Endothelial cell of umbilical vein (primary cell): ENCODE data around the gene TSPYL1. TPM values are rescaled to one million over a fixed set of nuclear protein-coding genes. Genes with fewer than 3 reads are reported as not detected.

ENCODE experiments used
- BruUV-seq: library from RNA; stranded (reverse); fragments of 400-500 nt; replicated peaks from 2 replicates; lab custom pipeline; 2021; lab: Mats Ljungman, UMichigan
- CTCF ChIA-PET: fragments of 300-600, 350-600 bp; sonication (Branson Sonifier 250); formaldehyde crosslinking; loops from one replicate; lab custom pipeline; 2021; ENCODE audit warnings: antibody characterized with exemption, inconsistent platforms; lab: Charles Lee
- POLR2A ChIA-PET: fragments of 300-600, 350-600 bp; sonication (Branson Sonifier 250); formaldehyde crosslinking; loops from one replicate; lab custom pipeline; 2021; ENCODE audit warnings: antibody characterized with exemption, inconsistent platforms; lab: Charles Lee
- DNase-seq: peaks from one replicate; pipeline ENCODE4 v3.0.0-alpha.2; 2011; ENCODE audit warnings: low read depth, low spot score
- FAIRE-seq: peaks from 2 replicates; lab custom pipeline; 2011; peaks lifted over from hg19 to GRCh38; lab: Jason Lieb, UNC
- H2AFZ ChIP-seq: 2 replicates; pipeline ENCODE4 v1.6.0; 2012; ENCODE audit warnings: low read depth, low read length, control low read depth, inconsistent platforms
- H3K27ac ChIP-seq: 2 replicates; pipeline ENCODE4 v1.5.1; 2011; ENCODE audit warnings: low read depth, mild to moderate bottlenecking, control low read depth, low read length, moderate library complexity; ENCODE audit not compliant: insufficient read depth
- H3K27me3 ChIP-seq, 2 experiments: 2 replicates each; pipeline versions ENCODE4 v1.6.0 to v1.6.1; 2011; ENCODE audit warnings: low read length in 2 of 2, mixed read lengths in 1 of 2; ENCODE audit not compliant: control insufficient read depth in 2 of 2, insufficient read depth in 2 of 2
- H3K36me3 ChIP-seq, 2 experiments: 2 replicates in 1 of 2; 3 replicates in 1 of 2; pipeline ENCODE4 v1.5.1; 2011; ENCODE audit warnings: low read length in 2 of 2, mild to moderate bottlenecking in 1 of 2, moderate library complexity in 1 of 2; ENCODE audit not compliant: control insufficient read depth in 2 of 2, insufficient read depth in 2 of 2; ENCODE audit errors: extremely low read depth in 1 of 2
- H3K4me1 ChIP-seq: 3 replicates; pipeline ENCODE4 v1.5.1; 2011; ENCODE audit warnings: mild to moderate bottlenecking, low read length; ENCODE audit not compliant: control insufficient read depth, insufficient read depth; ENCODE audit errors: extremely low read depth
- H3K4me2 ChIP-seq: 2 replicates; pipeline ENCODE4 v1.6.1; 2011; ENCODE audit warnings: low read length, control low read depth, mixed read lengths; ENCODE audit not compliant: insufficient read depth
- H3K4me3 ChIP-seq, 3 experiments: fragments of 200-600 bp in 1 of 3; sonication (generic), shearing (Covaris generic) in 1 of 3; replicated peaks in 1 of 3; 2 replicates each; pipeline ENCODE4 v1.5.1; 2011 to 2016; ENCODE audit warnings: control low read depth in 3 of 3, low read length in 3 of 3, mild to moderate bottlenecking in 2 of 3, inconsistent platforms in 1 of 3, low read depth in 1 of 3, moderate library complexity in 1 of 3; ENCODE audit not compliant: insufficient read depth in 1 of 3
- H3K79me2 ChIP-seq: 2 replicates; pipeline ENCODE4 v1.6.0; 2012; ENCODE audit warnings: low read length, inconsistent platforms; ENCODE audit not compliant: control insufficient read depth, insufficient read depth
- H3K9ac ChIP-seq: replicated peaks from 2 replicates; pipeline ENCODE3; 2011; ENCODE audit warnings: low read length, control low read depth; ENCODE audit not compliant: insufficient read depth; ENCODE audit errors: extremely low read depth
- H3K9me1 ChIP-seq: replicated peaks from 3 replicates; pipeline ENCODE4 v1.6.0; 2011; ENCODE audit warnings: mild to moderate bottlenecking, low read length; ENCODE audit not compliant: control insufficient read depth, insufficient read depth; ENCODE audit errors: extremely low read depth
- H3K9me3 ChIP-seq: replicated peaks from 2 replicates; pipeline ENCODE4 v1.5.1; 2012; ENCODE audit warnings: low read length, inconsistent platforms; ENCODE audit not compliant: control insufficient read depth, insufficient read depth
- H4K20me1 ChIP-seq: replicated peaks from 2 replicates; pipeline ENCODE3; 2011; ENCODE audit warnings: mild to moderate bottlenecking, low read length; ENCODE audit not compliant: control insufficient read depth, insufficient read depth; ENCODE audit errors: extremely low read depth
- EZH2 ChIP-seq: IDR thresholded peaks from 2 replicates; pipeline ENCODE4 v1.6.1; 2012; ENCODE audit warnings: borderline replicate concordance, low read depth, mild to moderate bottlenecking, moderate library complexity, low read length, inconsistent platforms; ENCODE audit not compliant: severe bottlenecking
- FOS ChIP-seq: IDR thresholded peaks from 2 replicates; pipeline ENCODE4 v1.6.1; 2011; ENCODE audit warnings: mild to moderate bottlenecking, low read length, moderate library complexity, borderline replicate concordance; ENCODE audit not compliant: insufficient read depth
- GATA2 ChIP-seq: IDR thresholded peaks from 2 replicates; pipeline ENCODE4 v1.7.0; 2011; ENCODE audit warnings: low read depth, mild to moderate bottlenecking, moderate library complexity, mixed read lengths, low read length; ENCODE audit not compliant: insufficient read length, insufficient read depth
- JUN ChIP-seq: IDR thresholded peaks from 2 replicates; pipeline ENCODE4 v1.6.1; 2011; ENCODE audit warnings: borderline replicate concordance, low read depth; ENCODE audit not compliant: insufficient read length, insufficient read depth
- MYC ChIP-seq: IDR thresholded peaks from one replicate; pipeline ENCODE4 v1.6.1; 2011; ENCODE audit warnings: mild to moderate bottlenecking, low read depth, low read length
- POLR2A ChIP-seq: IDR thresholded peaks from 2 replicates; pipeline ENCODE4 v1.6.1; 2012; ENCODE audit warnings: low read depth, mild to moderate bottlenecking, control low read depth, low read length
- POLR2AphosphoS5 ChIP-seq: IDR thresholded peaks from 2 replicates; pipeline ENCODE4 v1.6.1; 2012; ENCODE audit warnings: low read depth, mild to moderate bottlenecking, control low read depth, low read length, moderate library complexity; ENCODE audit not compliant: insufficient read depth
- dilution Hi-C: fragments of 300-500 bp; cut with MboI; formaldehyde crosslinking; loops from one replicate; pipeline ENCODE4 v1.15.0; 2019; ENCODE audit warnings: low sequenced_read_pairs; ENCODE audit not compliant: extremely low pct_ligation_motif_present
- intact Hi-C: fragments of 100-400 bp; cut with micrococcal nuclease; formaldehyde crosslinking; loops from one replicate; pipeline ENCODE4 v1.10.0; 2022
- polyA plus RNA-seq, 4 experiments: library from polyadenylated mRNA; depleted of rRNA in 3 of 4; stranded (reverse) in 3 of 4; unstranded in 1 of 4; fragments of >200 nt; gene quantifications; 2 replicates each; pipeline versions ENCODE4 v1.2.1 to v1.2.3, GENCODE V29; 2011 to 2012; ENCODE audit warnings: missing spikeins in 1 of 4
- total RNA-seq: library from RNA; stranded (reverse); gene quantifications from 2 replicates; pipeline ENCODE4 v1.2.3, GENCODE V29; 2021
- TF ChIP-seq, protein P1 (sequence below): IDR thresholded peaks from 2 replicates; pipeline ENCODE4 v1.6.1; 2011; ENCODE audit not compliant: insufficient read depth, insufficient read length
- TF ChIP-seq, protein P2 (sequence below), 2 donors: IDR thresholded peaks; 1 replicate in 1 of 2; 2 replicates in 1 of 2; pipeline ENCODE4 v1.5.1; 2011; ENCODE audit warnings: low read length in 2 of 2, mild to moderate bottlenecking in 2 of 2, moderate library complexity in 2 of 2, control low read depth in 1 of 2, inconsistent platforms in 1 of 2, low read depth in 1 of 2; ENCODE audit not compliant: insufficient read depth in 1 of 2; ENCODE audit errors: extremely low read depth in 1 of 2

The TSPYL1 gene
- total and polyA plus RNA-seq, 2 donors (not counting 3 experiments of a cell fraction or from before 2014, with no cell fraction given): 32.1 to 54.5 TPM

GRCh38 chr6:116268589-116269293 lies 11.0 kb downstream of the TSPYL1 start:
- H3K9ac ChIP-seq: no peak overlapping the region
- no peaks in the 10 kb centered on the region for H3K9me1 ChIP-seq
- dilution Hi-C loops (no loop called here), intact Hi-C loops (loop anchor here (1.0 to 5.0 kb wide), 5 partner anchors 50 to 699 kb away; no protein-coding TSS in a partner anchor)
- ChIA-PET POLR2A (interaction anchor here (0.6 to 1.1 kb wide), 4 partner anchors 10 to 15 kb away, joined by 3 to 8 read pairs (median 4); partner anchors contain the start of genes TSPYL1 and TSPYL4), CTCF (interaction anchor here (0.7 to 7.7 kb wide), 62 partner anchors 8 to 700 kb away, joined by 3 to 170 read pairs (median 5); partner anchors contain the start of genes CALHM4, CALHM5, DSE and FAM162B)
- H3K9me3 ChIP-seq: no peaks in the 10 kb centered on the region
- TF ChIP-seq POLR2AphosphoS5 (no peak), JUN (no peak), EZH2 (no peak), MYC (no peak), GATA2 (peak; percentile 66), FOS (no peak), POLR2A (no peak)
- TF ChIP-seq, protein P1, sequence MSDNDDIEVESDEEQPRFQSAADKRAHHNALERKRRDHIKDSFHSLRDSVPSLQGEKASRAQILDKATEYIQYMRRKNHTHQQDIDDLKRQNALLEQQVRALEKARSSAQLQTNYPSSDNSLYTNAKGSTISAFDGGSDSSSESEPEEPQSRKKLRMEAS: no peak
- TF ChIP-seq, protein P2, sequence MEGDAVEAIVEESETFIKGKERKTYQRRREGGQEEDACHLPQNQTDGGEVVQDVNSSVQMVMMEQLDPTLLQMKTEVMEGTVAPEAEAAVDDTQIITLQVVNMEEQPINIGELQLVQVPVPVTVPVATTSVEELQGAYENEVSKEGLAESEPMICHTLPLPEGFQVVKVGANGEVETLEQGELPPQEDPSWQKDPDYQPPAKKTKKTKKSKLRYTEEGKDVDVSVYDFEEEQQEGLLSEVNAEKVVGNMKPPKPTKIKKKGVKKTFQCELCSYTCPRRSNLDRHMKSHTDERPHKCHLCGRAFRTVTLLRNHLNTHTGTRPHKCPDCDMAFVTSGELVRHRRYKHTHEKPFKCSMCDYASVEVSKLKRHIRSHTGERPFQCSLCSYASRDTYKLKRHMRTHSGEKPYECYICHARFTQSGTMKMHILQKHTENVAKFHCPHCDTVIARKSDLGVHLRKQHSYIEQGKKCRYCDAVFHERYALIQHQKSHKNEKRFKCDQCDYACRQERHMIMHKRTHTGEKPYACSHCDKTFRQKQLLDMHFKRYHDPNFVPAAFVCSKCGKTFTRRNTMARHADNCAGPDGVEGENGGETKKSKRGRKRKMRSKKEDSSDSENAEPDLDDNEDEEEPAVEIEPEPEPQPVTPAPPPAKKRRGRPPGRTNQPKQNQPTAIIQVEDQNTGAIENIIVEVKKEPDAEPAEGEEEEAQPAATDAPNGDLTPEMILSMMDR (IDR thresholded peaks at IDR 0.05; ENCODE audit: extremely low read depth in 1 of 2, insufficient read depth in 1 of 2, low read depth in 1 of 2, low read length in 2 of 2): peak; percentile 63 to 68
- no peak overlapping the region for H3K4me2 ChIP-seq
- H2AFZ ChIP-seq: no peak overlapping the region
- H4K20me1 ChIP-seq: no peaks in the 10 kb centered on the region
- BruUV-seq: no TSS peak
- no peaks in the 10 kb centered on the region for H3K4me1 ChIP-seq
- no peak overlapping the region for H3K4me3 ChIP-seq
- FAIRE-seq: peak; percentile 83
- H3K27me3 ChIP-seq: no peaks in the 10 kb centered on the region
- H3K36me3 ChIP-seq: no peaks in the 10 kb centered on the region
- no peaks in the 10 kb centered on the region for H3K79me2 ChIP-seq
- H3K27ac ChIP-seq: no peak overlapping the region
- peak; percentile 82 for DNase-seq
